ENCODE results near the gene NDUFS8. TPM values are rescaled to one million over a fixed set of nuclear protein-coding genes. Genes with fewer than 3 reads are reported as not detected.

Gene NDUFS8
- total and polyA plus RNA-seq, 10 of the 15 experiments (the other 5 are each of a cell fraction or from before 2014, with no cell fraction given) = 17.6 to 308 (median 120) TPM

DNA sequence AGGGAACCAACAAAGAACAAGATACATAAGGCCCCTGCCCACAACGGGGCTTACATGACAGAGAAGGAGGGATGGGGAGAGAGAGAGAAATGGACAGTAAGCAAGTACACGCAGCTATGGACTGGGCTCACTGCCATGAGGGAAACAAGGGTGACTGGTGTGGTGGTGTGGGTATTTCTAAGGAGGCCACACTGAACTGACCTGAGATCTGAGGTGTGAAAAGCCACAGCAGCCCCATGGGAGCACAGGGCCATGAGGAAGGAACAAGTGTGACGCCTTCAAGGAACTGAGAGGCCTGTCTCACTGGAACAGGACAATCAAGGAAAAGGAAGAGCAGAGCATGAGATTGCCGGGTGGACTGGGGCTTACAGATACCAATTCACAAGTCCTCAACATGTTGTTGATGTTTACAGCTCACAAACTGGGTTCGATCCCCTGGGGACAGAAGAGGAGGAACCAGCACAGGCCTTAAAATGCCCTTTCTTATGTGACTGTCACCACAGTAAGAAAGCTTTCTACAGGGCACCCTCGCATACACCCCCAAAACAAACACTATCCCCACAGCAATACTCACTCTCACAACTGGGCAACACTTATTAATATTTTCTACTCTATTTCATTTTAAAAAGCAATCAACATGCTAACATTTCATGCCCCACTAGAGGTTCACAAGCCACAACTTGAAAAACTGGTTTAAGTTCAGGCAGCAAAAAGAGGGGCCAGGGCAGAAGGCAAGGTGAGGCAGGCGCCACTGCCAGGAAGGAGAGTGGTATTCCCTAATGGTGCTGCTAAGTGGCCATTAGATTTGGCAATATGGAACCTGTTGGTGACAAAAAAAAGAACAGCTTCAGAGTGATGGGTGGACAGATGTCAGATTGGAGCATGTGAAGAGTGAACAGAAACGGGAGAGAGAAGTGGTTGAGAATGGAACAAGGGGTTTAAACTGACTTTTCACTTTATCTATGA lies 47.4 kb downstream of the NDUFS8 start:
- Histone ChIP-seq H3K79me2 (ENCODE audit: control insufficient read depth, insufficient read depth, low read length) (no peaks in the 10 kb centered on the region), H4K20me1 (ENCODE audit: control insufficient read depth, insufficient read depth) (no peaks in the 10 kb centered on the region), H3K9ac (ENCODE audit: control insufficient read depth, insufficient read depth, low read length) (no peak overlapping the region), H3K27ac (ENCODE audit: control insufficient read depth, insufficient read depth) (0 out of 2 replicates have a peak overlapping the region, but pooled peaks have one; percentile 7), H3K36me3 (ENCODE audit: control insufficient read depth in 2 of 2, insufficient read depth in 2 of 2, low read length in 1 of 2) (peaks cover 15 to 22% of the 10 kb centered on the region in 2 experiments), H3K4me2 (ENCODE audit: control insufficient read depth, insufficient read depth) (no peak overlapping the region), H2AFZ (ENCODE audit: control insufficient read depth, low read depth, low read length) (no peak overlapping the region), H3K4me3 (no peak overlapping the region), H3K4me1 (ENCODE audit: control insufficient read depth, insufficient read depth, low read length) (peaks cover 3% of the 10 kb centered on the region; the same call in 1 of the 2 replicates), H3K27me3 (replicated peaks in 1 of 2; ENCODE audit: control insufficient read depth in 2 of 2, insufficient read depth in 2 of 2, low read length in 1 of 2) (no peaks in the 10 kb centered on the region), H3K9me3 (replicated peaks; ENCODE audit: control insufficient read depth, insufficient read depth, low read length) (no peaks in the 10 kb centered on the region)
- ChIA-PET CTCF (interaction anchor here (0.5 to 1.5 kb wide), 10 partner anchors 10 to 220 kb away, joined by 3 to 4 read pairs (median 3); no protein-coding TSS in a partner anchor), RAD21 (ENCODE audit: unreplicated experiment) (interaction anchor here (0.7 to 1.2 kb wide), 3 partner anchors 22 to 126 kb away, joined by 3 to 6 read pairs (median 5); no protein-coding TSS in a partner anchor), POLR2A (interaction anchor here (0.6 to 1.2 kb wide), 6 partner anchors 14 to 1951 kb away, joined by 3 to 4 read pairs (median 3); no protein-coding TSS in a partner anchor), SMC1A (ENCODE audit: uncharacterized antibody, unreplicated experiment) (interaction anchor here (0.6 to 2.5 kb wide), 9 partner anchors 8 to 126 kb away, joined by 3 to 15 read pairs (median 4); no protein-coding TSS in a partner anchor)
- intact Hi-C loops (cut with micrococcal nuclease; ENCODE audit: unreplicated experiment) = loop anchor here (2.0 kb wide), 2 partner anchors 19 to 41 kb away; no protein-coding TSS in a partner anchor
- DNase-seq (ENCODE audit: low read depth, low spot score) (peak; percentile 53), ATAC-seq (peak; percentile 97), FAIRE-seq (no peak)
- in situ Hi-C loops (cut with MboI) = no loop called here
- 45% methylated on average over 8 of the region's 8 CpGs for WGBS (ENCODE audit: insufficient coverage, insufficient replicate concordance, low lambda C conversion rate, missing lambda C conversion rate)
- BruUV-seq (replicated peaks) = no TSS peak
- TF ChIP-seq YY1 (IDR thresholded peaks at IDR 0.05; ENCODE audit: low read depth, low read length) (no peak), SRF (IDR thresholded peaks at IDR 0.05; ENCODE audit: low read depth in 2 of 2, low read length in 2 of 2) (no peak), SP1 (IDR thresholded peaks at IDR 0.05; ENCODE audit: low read depth, low read length) (no peak), ELK1 (IDR thresholded peaks at IDR 0.05; ENCODE audit: low read depth, low read length) (no peak), KDM1A (IDR thresholded peaks at IDR 0.05; ENCODE audit: borderline replicate concordance) (no peak), CHD2 (IDR thresholded peaks at IDR 0.05; ENCODE audit: borderline replicate concordance, low read depth, low read length) (peak; percentile 66; the same call in 1 of the 2 replicates), ETV6 (conservative IDR thresholded peaks at IDR 0.05 in 1 of 2, IDR thresholded peaks at IDR 0.05 in 1 of 2; ENCODE audit: borderline replicate concordance in 1 of 2, low read depth in 1 of 2) (no peak), SUPT20H (IDR thresholded peaks at IDR 0.05; ENCODE audit: borderline replicate concordance, control insufficient read depth, low read depth, low read length) (no peak), HDGF (IDR thresholded peaks at IDR 0.05) (no peak), MEF2B (IDR thresholded peaks at IDR 0.05; ENCODE audit: partially characterized antibody, poor library complexity, severe bottlenecking) (peak; percentile 97), SPI1 (IDR thresholded peaks at IDR 0.05; ENCODE audit: borderline replicate concordance, insufficient read depth, low read depth, low read length) (peak; percentile 41; the same call in 1 of the 2 replicates), CREB1 (IDR thresholded peaks at IDR 0.05; ENCODE audit: low read depth) (no peak), ASH2L (IDR thresholded peaks at IDR 0.05; ENCODE audit: borderline replicate concordance, low read depth) (no peak), BCL11A (IDR thresholded peaks at IDR 0.05; ENCODE audit: low read depth, low read length) (peak; percentile 20; the same call in 1 of the 2 replicates), MYC (IDR thresholded peaks at IDR 0.05; ENCODE audit: insufficient read depth, insufficient read length, insufficient replicate concordance, low read length, severe bottlenecking) (no peak), IKZF2 (IDR thresholded peaks at IDR 0.05) (peak; percentile 88 to 89; a peak in 2 of 4 replicates)
- TF ChIP-seq, protein P1, sequence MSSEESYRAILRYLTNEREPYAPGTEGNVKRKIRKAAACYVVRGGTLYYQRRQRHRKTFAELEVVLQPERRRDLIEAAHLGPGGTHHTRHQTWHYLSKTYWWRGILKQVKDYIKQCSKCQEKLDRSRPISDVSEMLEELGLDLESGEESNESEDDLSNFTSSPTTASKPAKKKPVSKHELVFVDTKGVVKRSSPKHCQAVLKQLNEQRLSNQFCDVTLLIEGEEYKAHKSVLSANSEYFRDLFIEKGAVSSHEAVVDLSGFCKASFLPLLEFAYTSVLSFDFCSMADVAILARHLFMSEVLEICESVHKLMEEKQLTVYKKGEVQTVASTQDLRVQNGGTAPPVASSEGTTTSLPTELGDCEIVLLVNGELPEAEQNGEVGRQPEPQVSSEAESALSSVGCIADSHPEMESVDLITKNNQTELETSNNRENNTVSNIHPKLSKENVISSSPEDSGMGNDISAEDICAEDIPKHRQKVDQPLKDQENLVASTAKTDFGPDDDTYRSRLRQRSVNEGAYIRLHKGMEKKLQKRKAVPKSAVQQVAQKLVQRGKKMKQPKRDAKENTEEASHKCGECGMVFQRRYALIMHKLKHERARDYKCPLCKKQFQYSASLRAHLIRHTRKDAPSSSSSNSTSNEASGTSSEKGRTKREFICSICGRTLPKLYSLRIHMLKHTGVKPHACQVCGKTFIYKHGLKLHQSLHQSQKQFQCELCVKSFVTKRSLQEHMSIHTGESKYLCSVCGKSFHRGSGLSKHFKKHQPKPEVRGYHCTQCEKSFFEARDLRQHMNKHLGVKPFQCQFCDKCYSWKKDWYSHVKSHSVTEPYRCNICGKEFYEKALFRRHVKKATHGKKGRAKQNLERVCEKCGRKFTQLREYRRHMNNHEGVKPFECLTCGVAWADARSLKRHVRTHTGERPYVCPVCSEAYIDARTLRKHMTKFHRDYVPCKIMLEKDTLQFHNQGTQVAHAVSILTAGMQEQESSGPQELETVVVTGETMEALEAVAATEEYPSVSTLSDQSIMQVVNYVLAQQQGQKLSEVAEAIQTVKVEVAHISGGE (CRISPR knock-in tag; IDR thresholded peaks at IDR 0.05) = no peak

Measured in GM12878 (cell line).